T-helper 22 cell (primary cell): ENCODE measurements around the gene NCKAP5L.
"Not testable (repeated sequence)": the region's sequence is repeated elsewhere in the genome, so short reads cannot be mapped to it uniquely, and the experiment has no call there.

ENCODE experiments used
- DNase-seq: peaks from one replicate; pipeline ENCODE4 v3.0.0-alpha.2; 2020; ENCODE audit warnings: low read depth

Gene NCKAP5L, protein sequence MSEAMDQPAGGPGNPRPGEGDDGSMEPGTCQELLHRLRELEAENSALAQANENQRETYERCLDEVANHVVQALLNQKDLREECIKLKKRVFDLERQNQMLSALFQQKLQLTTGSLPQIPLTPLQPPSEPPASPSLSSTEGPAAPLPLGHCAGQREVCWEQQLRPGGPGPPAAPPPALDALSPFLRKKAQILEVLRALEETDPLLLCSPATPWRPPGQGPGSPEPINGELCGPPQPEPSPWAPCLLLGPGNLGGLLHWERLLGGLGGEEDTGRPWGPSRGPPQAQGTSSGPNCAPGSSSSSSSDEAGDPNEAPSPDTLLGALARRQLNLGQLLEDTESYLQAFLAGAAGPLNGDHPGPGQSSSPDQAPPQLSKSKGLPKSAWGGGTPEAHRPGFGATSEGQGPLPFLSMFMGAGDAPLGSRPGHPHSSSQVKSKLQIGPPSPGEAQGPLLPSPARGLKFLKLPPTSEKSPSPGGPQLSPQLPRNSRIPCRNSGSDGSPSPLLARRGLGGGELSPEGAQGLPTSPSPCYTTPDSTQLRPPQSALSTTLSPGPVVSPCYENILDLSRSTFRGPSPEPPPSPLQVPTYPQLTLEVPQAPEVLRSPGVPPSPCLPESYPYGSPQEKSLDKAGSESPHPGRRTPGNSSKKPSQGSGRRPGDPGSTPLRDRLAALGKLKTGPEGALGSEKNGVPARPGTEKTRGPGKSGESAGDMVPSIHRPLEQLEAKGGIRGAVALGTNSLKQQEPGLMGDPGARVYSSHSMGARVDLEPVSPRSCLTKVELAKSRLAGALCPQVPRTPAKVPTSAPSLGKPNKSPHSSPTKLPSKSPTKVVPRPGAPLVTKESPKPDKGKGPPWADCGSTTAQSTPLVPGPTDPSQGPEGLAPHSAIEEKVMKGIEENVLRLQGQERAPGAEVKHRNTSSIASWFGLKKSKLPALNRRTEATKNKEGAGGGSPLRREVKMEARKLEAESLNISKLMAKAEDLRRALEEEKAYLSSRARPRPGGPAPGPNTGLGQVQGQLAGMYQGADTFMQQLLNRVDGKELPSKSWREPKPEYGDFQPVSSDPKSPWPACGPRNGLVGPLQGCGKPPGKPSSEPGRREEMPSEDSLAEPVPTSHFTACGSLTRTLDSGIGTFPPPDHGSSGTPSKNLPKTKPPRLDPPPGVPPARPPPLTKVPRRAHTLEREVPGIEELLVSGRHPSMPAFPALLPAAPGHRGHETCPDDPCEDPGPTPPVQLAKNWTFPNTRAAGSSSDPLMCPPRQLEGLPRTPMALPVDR (N-terminal part only)

DNA sequence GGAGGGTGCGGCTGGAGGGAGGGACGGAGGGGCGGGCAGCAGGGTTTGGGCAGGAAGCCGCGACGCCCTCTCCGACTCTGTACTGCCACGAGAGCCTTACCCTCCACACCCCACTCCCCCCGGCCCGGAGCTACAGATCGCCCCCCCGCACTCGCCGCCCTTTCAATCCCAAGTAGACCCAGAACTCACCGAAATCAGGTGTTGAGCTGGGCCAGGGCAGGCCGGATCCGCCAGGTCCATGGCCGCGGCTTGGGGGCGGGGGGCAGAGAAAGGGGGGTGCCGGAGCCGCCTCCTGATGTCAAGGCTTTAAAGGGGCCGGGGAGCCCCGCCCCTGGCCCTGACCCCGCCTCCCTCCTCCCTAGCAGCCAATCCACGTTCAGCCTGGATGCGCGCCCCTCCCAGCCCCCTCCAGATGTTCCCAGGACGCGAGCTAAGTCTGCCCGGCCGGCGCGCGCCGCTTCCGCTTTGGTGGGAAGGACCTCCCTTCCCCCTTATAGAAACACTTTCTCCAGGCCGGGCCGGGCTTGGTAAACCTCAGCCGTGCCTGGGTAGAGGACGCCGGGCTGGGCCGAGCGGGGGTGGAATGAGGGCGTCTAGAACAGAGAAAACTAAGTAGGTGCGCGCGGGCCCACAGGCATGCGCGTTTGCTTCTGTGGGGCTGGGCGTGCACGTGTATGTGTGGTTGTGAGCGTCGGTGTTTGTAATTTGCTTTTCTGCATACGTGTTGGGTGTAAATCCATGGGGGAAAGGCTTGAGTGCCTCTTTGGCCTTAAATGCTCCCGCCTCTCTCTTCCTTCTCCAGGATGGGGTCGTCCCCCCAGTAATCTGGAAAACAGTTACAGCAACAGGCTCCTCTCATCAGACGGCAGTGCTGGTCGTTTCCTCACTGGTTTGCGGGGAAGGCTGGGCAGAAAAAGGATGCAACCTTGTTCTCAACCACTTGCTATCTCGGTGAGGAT lies at the start of gene NCKAP5L:
Gene NCKAP5L, minus strand, starts transcription at position 281 of the 959 bp plus-strand sequence. CDS start 24,369 bp downstream, outside the sequence.
- DNase-seq, result peak; percentile 91

GRCh38 chr12:49877066-49877465 lies 48.9 kb upstream of the NCKAP5L start:
- no peak for DNase-seq

- no peak for DNase-seq
Observed at GRCh38 chr12:49876070-49876469, 47.9 kb upstream of the NCKAP5L start.

- DNase-seq, result no peak
Observed at GRCh38 chr12:49875115-49875720, 47.0 kb upstream of the NCKAP5L start.

DNA sequence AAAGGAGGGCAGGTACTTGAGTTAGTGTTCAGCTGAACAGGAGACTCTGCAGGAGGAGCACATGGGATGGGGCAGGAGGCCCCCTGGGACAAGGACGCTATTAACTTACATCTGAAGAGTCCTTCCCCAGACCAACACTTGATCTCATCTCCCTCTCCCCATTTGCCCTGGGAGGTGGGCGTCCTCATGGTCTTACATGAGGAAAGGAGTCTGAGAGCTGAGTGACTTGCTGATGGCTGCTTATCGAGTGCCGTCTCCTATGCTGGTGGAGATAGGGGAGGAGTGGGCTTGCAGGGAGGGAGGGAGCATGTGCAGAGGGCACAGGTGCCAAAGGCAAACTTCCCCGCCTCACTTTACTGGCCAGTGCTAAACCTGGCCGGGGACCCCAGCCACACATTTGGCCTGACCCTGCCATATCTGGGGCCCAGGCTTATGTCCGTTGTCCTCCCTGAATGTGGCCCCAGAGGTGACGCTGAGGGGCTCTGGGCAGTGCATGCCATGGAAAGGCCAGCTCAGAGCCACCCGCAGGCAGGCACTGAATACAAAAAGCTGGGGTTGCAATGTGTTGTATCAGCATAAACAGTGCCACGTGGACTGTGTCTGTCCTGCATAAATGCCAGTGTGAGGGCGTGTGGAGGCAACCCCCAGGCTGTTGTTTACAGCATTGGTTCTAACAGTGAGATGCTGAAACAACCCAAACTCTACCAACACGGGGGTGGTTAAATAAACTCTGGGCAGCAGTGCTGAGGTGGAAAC lies 46.1 kb upstream of the NCKAP5L start:
- DNase-seq, result no peak

GRCh38 chr12:49873361-49873934 lies 45.2 kb upstream of the NCKAP5L start:
- DNase-seq, result no peak

DNA sequence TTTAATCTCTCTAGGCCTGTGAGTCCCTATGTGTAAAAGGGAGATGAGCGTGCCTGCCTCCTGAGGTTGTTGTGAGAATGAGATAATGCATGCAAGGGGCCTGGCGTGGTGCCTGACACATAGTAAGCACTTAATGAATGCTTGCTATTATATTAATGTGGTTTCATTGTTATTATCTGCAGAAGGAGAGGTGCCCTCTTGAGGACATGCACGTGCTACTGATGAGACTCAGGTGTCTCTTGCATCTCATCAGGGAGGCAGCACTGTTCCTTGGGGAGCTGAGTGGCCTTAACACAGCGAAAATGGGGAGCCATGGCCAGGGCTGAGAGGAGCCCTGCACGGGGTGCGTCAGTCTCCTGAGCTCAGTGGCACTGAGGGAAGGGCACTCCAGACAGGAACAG lies 44.6 kb upstream of the NCKAP5L start:
- DNase-seq, result no peak

- DNase-seq, result no peak
Observed at GRCh38 chr12:49872381-49872780, 44.2 kb upstream of the NCKAP5L start.

- not testable (repeated sequence) for DNase-seq
Observed at GRCh38 chr12:49871811-49872251, 43.6 kb upstream of the NCKAP5L start.

- no peak for DNase-seq
Observed at GRCh38 chr12:49871263-49871561, 43.0 kb upstream of the NCKAP5L start.

DNA sequence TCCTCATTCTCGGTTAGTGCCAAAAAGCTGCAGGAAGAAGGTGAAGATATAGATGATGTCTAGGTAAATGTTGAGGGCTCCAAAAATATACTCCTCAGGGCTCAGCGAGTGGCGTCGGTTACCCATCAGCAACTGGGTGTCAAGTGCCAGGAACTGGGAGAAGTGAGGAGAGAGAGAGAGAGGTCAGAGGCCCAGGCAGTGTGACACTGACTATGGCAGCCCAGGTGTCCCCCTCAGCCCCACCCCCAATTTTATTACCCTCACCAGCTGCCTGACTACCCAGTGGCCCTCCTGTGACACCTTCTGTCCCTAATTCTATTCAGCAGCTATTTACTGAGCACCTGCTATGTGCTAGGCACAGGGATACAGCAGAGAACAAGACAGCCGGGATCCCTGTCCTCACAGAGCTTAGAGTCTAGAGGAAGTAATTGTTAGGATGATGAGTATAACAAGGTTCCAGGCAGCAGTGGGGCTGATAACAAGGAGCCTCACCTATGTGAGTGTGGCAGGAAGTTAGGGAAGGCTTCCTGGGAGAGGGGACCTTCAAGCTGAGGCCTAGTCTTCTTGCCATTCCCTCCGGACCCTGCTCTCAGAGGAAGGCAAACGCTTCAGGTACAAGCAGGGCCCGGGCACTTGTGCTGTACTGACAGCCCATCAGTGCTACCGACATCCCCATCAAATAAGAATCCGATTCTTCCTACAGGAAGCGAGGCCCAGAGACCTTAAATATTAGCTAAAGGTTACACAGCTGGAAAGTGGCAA lies 42.5 kb upstream of the NCKAP5L start:
- DNase-seq, result no peak

GRCh38 chr12:49869816-49870500 lies 41.7 kb upstream of the NCKAP5L start:
- no peak for DNase-seq

DNA sequence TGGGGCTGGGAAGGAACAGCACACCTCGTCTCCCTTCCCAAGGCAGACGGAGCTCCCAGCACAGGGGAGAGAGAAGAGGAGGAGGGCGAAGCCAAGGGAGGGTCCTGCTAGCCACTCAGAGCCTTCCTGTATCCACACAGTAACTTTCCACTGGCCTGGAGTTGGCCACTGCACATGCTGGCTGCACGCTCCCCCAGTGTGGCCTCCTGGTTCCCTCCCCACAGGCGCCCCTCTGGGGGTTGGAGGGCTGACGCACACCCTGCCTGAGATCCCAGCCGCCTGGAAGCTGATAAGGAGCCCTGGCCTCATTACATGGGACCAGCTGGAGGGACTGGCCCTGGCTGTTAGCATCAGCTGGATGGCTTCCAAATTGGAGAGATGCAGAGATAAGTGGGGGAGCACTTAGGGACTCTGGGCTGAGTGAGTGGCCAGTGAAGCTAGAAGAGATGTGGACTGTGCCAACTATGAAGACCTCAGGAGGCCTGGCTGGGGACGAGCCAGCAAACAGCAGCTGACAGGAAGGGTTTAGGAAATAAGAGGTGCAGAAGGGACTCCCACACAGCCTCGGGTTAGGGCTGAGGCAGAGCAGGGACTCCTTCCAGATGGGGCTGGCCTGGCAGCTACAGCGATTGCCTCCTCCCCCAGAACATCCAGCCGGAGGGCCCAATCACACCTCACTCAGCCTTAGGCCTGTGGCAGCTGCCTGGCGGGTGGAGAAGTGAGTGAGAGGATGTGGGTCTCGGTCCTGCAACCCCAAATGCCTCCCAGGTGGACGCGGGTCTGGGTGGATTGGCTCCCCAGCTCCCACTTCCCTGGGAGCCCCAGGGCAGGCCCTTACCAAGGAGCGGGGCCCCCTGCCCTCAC lies 41.0 kb upstream of the NCKAP5L start:
- no peak for DNase-seq

DNA sequence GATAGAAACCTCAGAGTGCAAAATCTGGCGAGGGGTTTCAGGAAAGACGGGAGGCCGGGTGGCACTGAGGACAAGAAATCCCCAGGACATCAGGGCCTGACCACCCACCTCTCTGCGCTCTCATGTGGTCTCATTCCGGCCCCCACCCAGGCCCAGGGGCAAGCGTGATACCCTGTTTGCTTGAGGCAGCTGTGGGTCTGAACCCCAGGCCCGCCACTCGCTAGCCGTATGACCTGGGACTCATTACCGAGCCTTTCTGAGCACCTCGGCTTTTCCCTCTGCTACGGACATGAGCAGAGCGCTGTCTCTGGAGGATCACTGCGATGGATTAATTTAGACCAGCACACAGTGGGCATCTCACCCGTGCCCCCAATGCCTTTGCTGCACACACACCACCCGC lies 40.2 kb upstream of the NCKAP5L start:
- no peak for DNase-seq

- DNase-seq, result no peak
Observed at GRCh38 chr12:49867570-49868341, 39.5 kb upstream of the NCKAP5L start.

GRCh38 chr12:49866859-49867569 lies 38.8 kb upstream of the NCKAP5L start:
- peak; percentile 38 for DNase-seq
